GM18951 (cell line): ENCODE data around the gene HEXD.

Experiments used
- POLR2A ChIP-seq: IDR thresholded peaks from 4 replicates; pipeline ENCODE4 v1.6.1; 2011; ENCODE audit warnings: mild to moderate bottlenecking; ENCODE audit not compliant: insufficient read length, insufficient read depth; ENCODE audit errors: extremely low read depth
- in situ Hi-C: fragments of 300-500 bp; cut with MboI; formaldehyde crosslinking; loops from one replicate; pipeline ENCODE4 v1.12.0; 2022; ENCODE audit warnings: low sequenced_read_pairs, mixed read lengths, inconsistent platforms; ENCODE audit not compliant: unreplicated experiment

The HEXD gene

DNA sequence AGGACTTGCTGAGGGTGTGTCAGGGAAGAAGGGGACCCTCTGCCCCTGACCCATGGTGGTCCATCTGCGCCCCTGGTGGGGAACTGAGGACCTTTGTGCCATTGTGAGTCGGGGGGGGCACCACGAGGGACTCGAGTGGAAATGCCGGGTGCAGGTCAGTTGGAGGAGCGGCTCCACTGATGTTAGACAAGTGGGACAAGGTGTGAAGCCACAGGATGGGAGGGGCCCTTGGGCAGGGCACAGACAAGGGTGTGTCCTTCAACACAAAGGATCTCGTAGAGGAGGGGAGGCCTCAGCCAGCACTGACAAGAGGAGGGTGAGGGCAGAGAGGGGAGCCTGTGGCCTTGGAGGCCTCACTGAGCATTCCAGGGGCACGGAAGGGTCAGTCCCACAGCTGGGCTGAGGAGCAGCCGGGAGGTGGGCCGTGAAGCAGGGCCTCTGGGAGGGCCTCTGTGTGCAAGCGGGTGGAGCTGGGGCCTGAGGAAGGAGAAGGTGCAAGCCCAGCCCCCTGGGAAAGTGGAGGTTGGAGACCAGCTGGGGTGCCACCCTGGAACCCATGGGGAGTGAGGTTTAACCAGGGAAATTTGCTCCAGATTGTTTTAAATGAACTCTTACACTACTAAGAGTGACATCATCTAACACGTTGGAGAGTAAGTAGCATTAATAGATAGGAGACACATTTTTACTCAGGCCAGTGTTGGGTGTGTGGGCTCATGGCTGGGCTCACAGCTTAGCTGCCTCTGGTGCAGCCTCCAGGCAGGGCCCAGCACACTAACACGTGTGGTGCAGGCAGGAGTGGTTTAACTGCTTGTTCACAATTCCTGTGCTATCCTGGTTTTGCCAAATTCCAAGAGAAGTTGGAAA, 68.3 kb downstream of the HEXD start:
- TF ChIP-seq POLR2A, result no peak
- in situ Hi-C loops, result no loop called here

DNA sequence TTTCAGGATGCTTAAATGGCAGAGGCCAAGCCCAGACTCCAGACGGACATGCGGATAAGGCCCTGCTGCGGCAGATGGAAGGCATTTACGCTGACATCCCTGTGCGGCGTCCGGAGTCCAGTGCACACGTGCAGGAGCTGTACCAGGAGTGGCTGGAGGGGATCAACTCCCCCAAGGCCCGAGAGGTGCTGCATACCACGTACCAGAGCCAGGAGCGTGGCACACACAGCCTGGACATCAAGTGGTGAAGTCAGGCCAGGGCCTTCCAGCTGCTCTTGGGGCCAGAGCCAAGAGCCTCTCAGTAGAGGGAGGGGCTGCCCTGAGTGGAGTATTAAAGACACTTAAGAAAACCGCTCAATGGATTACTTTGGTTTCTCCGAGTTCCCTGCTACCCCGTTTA, 69.8 kb downstream of the HEXD start:
- TF ChIP-seq POLR2A, result no peak
- in situ Hi-C loops, result no loop called here

- in situ Hi-C loops, result no loop called here
Observed at GRCh38 chr17:82489117-82489516, 71.0 kb downstream of the HEXD start.

DNA sequence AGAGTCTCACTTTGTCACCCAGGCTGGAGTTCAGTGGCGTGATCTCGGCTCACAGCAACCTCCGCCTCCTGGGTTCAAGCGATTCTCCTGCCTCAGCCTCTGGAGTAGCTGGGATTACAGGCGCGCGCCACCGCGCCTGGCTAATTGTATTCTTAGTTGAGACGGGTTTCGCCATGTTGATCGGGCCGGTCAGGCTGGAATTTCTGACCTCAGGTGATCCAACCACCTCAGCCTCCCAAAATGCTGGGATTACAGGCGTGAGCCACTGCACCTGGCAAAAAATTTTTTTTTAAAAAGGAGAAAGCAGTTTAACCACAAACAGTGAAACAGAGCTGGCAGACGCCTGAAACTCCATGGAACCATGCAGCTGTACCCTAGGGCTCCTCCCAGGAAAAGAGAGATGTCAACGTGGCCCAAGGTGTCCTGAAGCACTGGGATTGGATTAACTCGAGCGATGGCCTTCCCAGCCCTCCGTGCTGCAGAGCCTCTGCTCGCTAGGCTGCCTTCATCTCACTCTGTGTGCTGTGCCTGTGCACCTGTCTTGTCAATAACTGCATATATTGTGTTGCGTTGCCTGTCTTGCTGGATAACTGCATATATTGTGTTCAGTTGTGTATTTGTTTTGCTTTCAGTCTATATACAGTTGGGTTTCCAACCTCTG, 71.8 kb downstream of the HEXD start:
- TF ChIP-seq POLR2A, result no peak
- in situ Hi-C loops, result no loop called here

More at GRCh38 chr17:82489117-82489516, 71.0 kb downstream of the HEXD start:
- TF ChIP-seq POLR2A, result no peak

DNA sequence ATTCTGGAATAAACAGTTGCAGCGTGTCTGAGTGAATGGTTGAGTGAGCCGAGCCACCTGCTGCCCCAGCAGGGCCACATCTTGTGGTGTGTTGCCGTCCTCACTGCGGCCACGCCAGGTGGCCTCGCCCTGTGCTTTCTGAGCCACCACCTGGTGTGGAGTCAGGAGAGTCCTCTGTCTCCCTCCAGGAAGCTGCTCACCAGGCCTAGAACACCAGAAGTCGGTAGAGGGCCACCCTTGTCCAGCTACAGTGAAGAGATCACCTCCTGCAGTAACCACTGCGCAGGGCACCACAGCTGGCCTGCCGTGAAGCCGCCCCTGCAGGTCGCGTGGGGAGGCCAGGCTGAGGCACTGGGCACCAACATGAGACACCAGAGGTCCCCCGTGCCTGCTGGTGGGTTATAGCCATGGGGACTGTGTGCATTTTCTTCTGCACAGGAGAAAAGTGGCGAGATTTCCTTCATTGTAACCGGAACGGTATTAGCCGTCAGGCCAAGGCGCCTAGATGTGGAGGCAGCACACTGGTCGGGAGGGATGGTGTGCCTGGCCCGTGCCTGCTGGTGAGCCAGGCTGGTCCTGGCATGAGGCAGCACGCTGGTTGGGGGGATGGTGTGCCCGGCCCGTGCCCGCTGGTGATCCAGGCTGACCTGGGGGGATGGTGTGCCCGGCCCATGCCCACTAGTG, 72.5 kb downstream of the HEXD start:
- in situ Hi-C loops, result no loop called here
- no peak for TF ChIP-seq POLR2A

- TF ChIP-seq POLR2A, result no peak
- in situ Hi-C loops, result no loop called here
Observed at GRCh38 chr17:82491196-82491530, 73.0 kb downstream of the HEXD start.

DNA sequence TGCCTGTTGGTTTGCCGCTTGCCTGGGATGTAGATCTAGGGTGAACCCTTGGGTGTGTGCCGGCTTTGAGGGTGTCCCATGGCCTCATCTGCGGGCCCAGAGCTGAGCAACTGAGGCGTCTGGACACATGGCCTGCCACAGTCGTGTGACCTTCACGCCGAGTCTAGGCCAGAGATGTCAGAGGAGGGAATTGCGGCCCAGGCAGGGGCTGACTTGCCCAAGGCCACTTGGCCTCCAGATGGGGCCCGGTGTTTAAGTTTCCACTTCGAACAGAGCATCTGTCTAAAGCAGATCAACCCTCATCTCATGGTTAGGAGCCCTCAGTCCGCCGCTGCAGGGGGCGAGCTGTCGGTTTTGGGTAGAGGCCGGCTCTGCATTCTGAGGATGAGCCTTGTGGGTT, 73.4 kb downstream of the HEXD start:
- in situ Hi-C loops, result no loop called here
- TF ChIP-seq POLR2A, result no peak
